A549 (cell line): ENCODE measurements around the gene SLC37A1.

ENCODE experiments used
- BHLHE40 ChIP-seq: IDR thresholded peaks from 2 replicates; pipeline ENCODE4 v1.6.1; 2012; ENCODE audit warnings: low read depth, low read length, inconsistent platforms
- CEBPB ChIP-seq, 2 experiments: fragments of >200 bp in 1 of 2; sonication (Bioruptor Twin) in 1 of 2; formaldehyde crosslinking in 1 of 2; IDR thresholded peaks; 2 replicates each; pipeline ENCODE4 v1.6.1; 2012 to 2016
- CTCF ChIP-seq: fragments of >200 bp; sonication (Bioruptor Twin); formaldehyde crosslinking; IDR thresholded peaks from 3 replicates; pipeline ENCODE4 v1.5.1; 2016
- KDM5A ChIP-seq: fragments of 200-600 bp; sonication (generic); IDR thresholded peaks from 2 replicates; pipeline ENCODE4 v1.6.1; 2016; ENCODE audit warnings: antibody characterized with exemption, mild to moderate bottlenecking
- NR3C1 ChIP-seq: fragments of >200 bp; sonication (Bioruptor Twin); formaldehyde crosslinking; IDR thresholded peaks from 3 replicates; pipeline ENCODE4 v1.6.1; 2017
- PBX3 ChIP-seq: IDR thresholded peaks from 2 replicates; pipeline ENCODE4 v1.6.1; 2012
- POLR2A ChIP-seq: IDR thresholded peaks from 2 replicates; pipeline ENCODE4 v1.6.1; 2012; ENCODE audit warnings: mild to moderate bottlenecking, low read length
- USF2 ChIP-seq: fragments of 450-650 bp; IDR thresholded peaks from 2 replicates; pipeline ENCODE4 v1.6.1; 2014; ENCODE audit warnings: antibody characterized with exemption

GRCh38 chr21:42569732-42570301 is 56.2 kb downstream of the SLC37A1 start:
- TF ChIP-seq USF2 (no peak), POLR2A (no peak), CTCF (no peak), KDM5A (no peak), CEBPB (IDR thresholded peaks at IDR 0.05) (no peak), PBX3 (no peak), BHLHE40 (no peak), NR3C1 (no peak)
